Activated CD4-positive, alpha-beta T cell treated with anti-CD3 and anti-CD28 coated beads for 1 hour (primary cell): ENCODE measurements around the gene TMEM120B.
"Not testable (repeated sequence)": the region's sequence is repeated elsewhere in the genome, so short reads cannot be mapped to it uniquely, and the experiment has no call there.

ENCODE experiments used
- DNase-seq: peaks from one replicate; pipeline ENCODE4 v3.0.0-alpha.2; 2020

TMEM120B gene

GRCh38 chr12:121709478-121709961, 3.0 kb upstream of the TMEM120B start:
- DNase-seq, result no peak

GRCh38 chr12:121711361-121712189, 977 bp upstream of the TMEM120B start:
- DNase-seq, result no peak

GRCh38 chr12:121712190-121712460, 427 bp upstream of the TMEM120B start:
- no peak for DNase-seq

- no peak for DNase-seq
Observed at GRCh38 chr12:121713257-121713777, 765 bp downstream of the TMEM120B start.

GRCh38 chr12:121713793-121714192, 1.2 kb downstream of the TMEM120B start:
- DNase-seq, result no peak

GRCh38 chr12:121715055-121715454, 2.5 kb downstream of the TMEM120B start:
- not testable (repeated sequence) for DNase-seq

GRCh38 chr12:121715862-121716435, 3.4 kb downstream of the TMEM120B start:
- DNase-seq, result no peak

GRCh38 chr12:121717041-121717699, 4.6 kb downstream of the TMEM120B start:
- DNase-seq, result no peak

GRCh38 chr12:121718653-121719239, 6.2 kb downstream of the TMEM120B start:
- no peak for DNase-seq

- DNase-seq, result no peak
Observed at GRCh38 chr12:121719926-121720414, 7.4 kb downstream of the TMEM120B start.

GRCh38 chr12:121720762-121721161, 8.2 kb downstream of the TMEM120B start:
- DNase-seq, result no peak

- no peak for DNase-seq
Observed at GRCh38 chr12:121722511-121722910, 10.0 kb downstream of the TMEM120B start.

GRCh38 chr12:121723200-121723599, 10.6 kb downstream of the TMEM120B start:
- DNase-seq, result no peak

GRCh38 chr12:121724925-121725324, 12.4 kb downstream of the TMEM120B start:
- no peak for DNase-seq

GRCh38 chr12:121725423-121725822, 12.9 kb downstream of the TMEM120B start:
- DNase-seq, result no peak

- no peak for DNase-seq
Observed at GRCh38 chr12:121729021-121729420, 16.5 kb downstream of the TMEM120B start.

- DNase-seq, result no peak
Observed at GRCh38 chr12:121731473-121731872, 18.9 kb downstream of the TMEM120B start.

GRCh38 chr12:121733849-121734248, 21.3 kb downstream of the TMEM120B start:
- DNase-seq, result no peak

- no peak for DNase-seq
Observed at GRCh38 chr12:121738340-121738858, 25.8 kb downstream of the TMEM120B start.

GRCh38 chr12:121740847-121741246, 28.3 kb downstream of the TMEM120B start:
- DNase-seq, result no peak

- DNase-seq, result no peak
Observed at GRCh38 chr12:121741743-121742142, 29.2 kb downstream of the TMEM120B start.

- not testable (repeated sequence) for DNase-seq
Observed at GRCh38 chr12:121745545-121745944, 33.0 kb downstream of the TMEM120B start.

- no peak for DNase-seq
Observed at GRCh38 chr12:121748218-121748570, 35.6 kb downstream of the TMEM120B start.
